Measurements from ENCODE around the gene MAZ. TPM values are rescaled to one million over a fixed set of nuclear protein-coding genes. Genes with fewer than 3 reads are reported as not detected.
"Not testable (repeated sequence)": the region's sequence is repeated elsewhere in the genome, so short reads cannot be mapped to it uniquely, and the experiment has no call there.

Gene MAZ
- total RNA-seq, 1 experiment from 2014 or later, result 426 TPM

- ATAC-seq, result no peak
- no peak for DNase-seq (ENCODE audit: low read depth, low spot score)
- Histone ChIP-seq H3K36me3 (ENCODE audit: control insufficient read depth, insufficient read depth, low read length) (no peaks in the 10 kb centered on the region), H3K4me1 (ENCODE audit: control insufficient read depth, insufficient read depth, low read length) (no peaks in the 10 kb centered on the region), H3K27ac (ENCODE audit: low read length) (no peak overlapping the region), H3K9me3 (ENCODE audit: control insufficient read depth, insufficient read depth, low read depth, low read length) (no peaks in the 10 kb centered on the region), H3K27me3 (ENCODE audit: control insufficient read depth, insufficient read depth, low read length) (no peaks in the 10 kb centered on the region), H3K4me3 (ENCODE audit: low read depth in 2 of 2, low read length in 2 of 2) (no peak overlapping the region)
- intact Hi-C loops (cut with micrococcal nuclease; ENCODE audit: unreplicated experiment), result no loop called here
- BruUV-seq (replicated peaks), result no TSS peak
- in situ Hi-C loops (cut with HindIII; ENCODE audit: low pct_unique_long_range_greater_than_20kb, low sequenced_read_pairs), result no loop called here
- TF ChIP-seq POLR2AphosphoS5 (IDR thresholded peaks at IDR 0.05; ENCODE audit: low read depth, low read length), result no peak
- TF ChIP-seq REST (IDR thresholded peaks at IDR 0.05; ENCODE audit: insufficient read depth in 1 of 2, low read depth in 2 of 2, low read length in 1 of 2), result no peak
- TF ChIP-seq TCF7L2 (IDR thresholded peaks at IDR 0.05; ENCODE audit: low read depth, low read length), result no peak
- TF ChIP-seq CTCF (IDR thresholded peaks at IDR 0.05), result no peak
- no peak for TF ChIP-seq SIN3A (IDR thresholded peaks at IDR 0.05; ENCODE audit: borderline replicate concordance, insufficient read depth, low read depth, low read length)
- ChIA-PET POLR2A (no interaction called here), CTCF (no interaction called here)
These were observed 25.2 kb downstream of the MAZ start for GRCh38 chr16:29831490-29831889.

GRCh38 chr16:29833219-29833618 lies 26.9 kb downstream of the MAZ start:
- intact Hi-C loops (cut with micrococcal nuclease; ENCODE audit: unreplicated experiment); H3K4me1 ChIP-seq (ENCODE audit: control insufficient read depth, insufficient read depth, low read length); H3K27ac ChIP-seq (ENCODE audit: low read length): not testable (repeated sequence)

GRCh38 chr16:29834079-29834478 lies 27.8 kb downstream of the MAZ start:
- no peaks in the 10 kb centered on the region for H3K4me1 ChIP-seq (ENCODE audit: control insufficient read depth, insufficient read depth, low read length)
- ChIA-PET POLR2A (interaction anchor here (0.6 to 0.7 kb wide), 2 partner anchors 10 to 17 kb away, joined by 6 to 7 read pairs; no protein-coding TSS in a partner anchor), CTCF (interaction anchor here (0.7 kb wide), 1 partner anchor 15 kb away, joined by 6 read pairs; no protein-coding TSS in a partner anchor)
- no peak overlapping the region for H3K27ac ChIP-seq (ENCODE audit: low read length)
- no peaks in the 10 kb centered on the region for H3K9me3 ChIP-seq (ENCODE audit: control insufficient read depth, insufficient read depth, low read depth, low read length)
- H3K27me3 ChIP-seq (ENCODE audit: control insufficient read depth, insufficient read depth, low read length), result no peaks in the 10 kb centered on the region
- DNase-seq (ENCODE audit: low read depth, low spot score) (no peak), ATAC-seq (no peak)
- in situ Hi-C loops (cut with HindIII; ENCODE audit: low pct_unique_long_range_greater_than_20kb, low sequenced_read_pairs) (no loop called here), intact Hi-C loops (cut with micrococcal nuclease; ENCODE audit: unreplicated experiment) (no loop called here)
- BruUV-seq (replicated peaks), result no TSS peak
- no peak overlapping the region for H3K4me3 ChIP-seq (ENCODE audit: low read depth in 2 of 2, low read length in 2 of 2)
- H3K36me3 ChIP-seq (ENCODE audit: control insufficient read depth, insufficient read depth, low read length), result no peaks in the 10 kb centered on the region
- TF ChIP-seq SIN3A (IDR thresholded peaks at IDR 0.05; ENCODE audit: borderline replicate concordance, insufficient read depth, low read depth, low read length) (no peak), REST (IDR thresholded peaks at IDR 0.05; ENCODE audit: insufficient read depth in 1 of 2, low read depth in 2 of 2, low read length in 1 of 2) (no peak), POLR2AphosphoS5 (IDR thresholded peaks at IDR 0.05; ENCODE audit: low read depth, low read length) (no peak), CTCF (IDR thresholded peaks at IDR 0.05) (no peak), TCF7L2 (IDR thresholded peaks at IDR 0.05; ENCODE audit: low read depth, low read length) (no peak)

More at GRCh38 chr16:29833219-29833618, 26.9 kb downstream of the MAZ start:
- ATAC-seq; CTCF ChIA-PET; POLR2A ChIA-PET; BruUV-seq (replicated peaks); H3K27me3 ChIP-seq (ENCODE audit: control insufficient read depth, insufficient read depth, low read length); H3K36me3 ChIP-seq (ENCODE audit: control insufficient read depth, insufficient read depth, low read length); H3K4me3 ChIP-seq (ENCODE audit: low read depth in 2 of 2, low read length in 2 of 2); DNase-seq (ENCODE audit: low read depth, low spot score); H3K9me3 ChIP-seq (ENCODE audit: control insufficient read depth, insufficient read depth, low read depth, low read length); in situ Hi-C loops (cut with HindIII; ENCODE audit: low pct_unique_long_range_greater_than_20kb, low sequenced_read_pairs): not testable (repeated sequence)
